TTC549 (cell line): ENCODE measurements around the gene MEAK7.

Source experiments
- FAIRE-seq: peaks from 2 replicates; lab custom pipeline; 2012; peaks lifted over from hg19 to GRCh38; lab: Jason Lieb, UNC

MEAK7 gene, protein sequence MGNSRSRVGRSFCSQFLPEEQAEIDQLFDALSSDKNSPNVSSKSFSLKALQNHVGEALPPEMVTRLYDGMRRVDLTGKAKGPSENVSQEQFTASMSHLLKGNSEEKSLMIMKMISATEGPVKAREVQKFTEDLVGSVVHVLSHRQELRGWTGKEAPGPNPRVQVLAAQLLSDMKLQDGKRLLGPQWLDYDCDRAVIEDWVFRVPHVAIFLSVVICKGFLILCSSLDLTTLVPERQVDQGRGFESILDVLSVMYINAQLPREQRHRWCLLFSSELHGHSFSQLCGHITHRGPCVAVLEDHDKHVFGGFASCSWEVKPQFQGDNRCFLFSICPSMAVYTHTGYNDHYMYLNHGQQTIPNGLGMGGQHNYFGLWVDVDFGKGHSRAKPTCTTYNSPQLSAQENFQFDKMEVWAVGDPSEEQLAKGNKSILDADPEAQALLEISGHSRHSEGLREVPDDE

DNA sequence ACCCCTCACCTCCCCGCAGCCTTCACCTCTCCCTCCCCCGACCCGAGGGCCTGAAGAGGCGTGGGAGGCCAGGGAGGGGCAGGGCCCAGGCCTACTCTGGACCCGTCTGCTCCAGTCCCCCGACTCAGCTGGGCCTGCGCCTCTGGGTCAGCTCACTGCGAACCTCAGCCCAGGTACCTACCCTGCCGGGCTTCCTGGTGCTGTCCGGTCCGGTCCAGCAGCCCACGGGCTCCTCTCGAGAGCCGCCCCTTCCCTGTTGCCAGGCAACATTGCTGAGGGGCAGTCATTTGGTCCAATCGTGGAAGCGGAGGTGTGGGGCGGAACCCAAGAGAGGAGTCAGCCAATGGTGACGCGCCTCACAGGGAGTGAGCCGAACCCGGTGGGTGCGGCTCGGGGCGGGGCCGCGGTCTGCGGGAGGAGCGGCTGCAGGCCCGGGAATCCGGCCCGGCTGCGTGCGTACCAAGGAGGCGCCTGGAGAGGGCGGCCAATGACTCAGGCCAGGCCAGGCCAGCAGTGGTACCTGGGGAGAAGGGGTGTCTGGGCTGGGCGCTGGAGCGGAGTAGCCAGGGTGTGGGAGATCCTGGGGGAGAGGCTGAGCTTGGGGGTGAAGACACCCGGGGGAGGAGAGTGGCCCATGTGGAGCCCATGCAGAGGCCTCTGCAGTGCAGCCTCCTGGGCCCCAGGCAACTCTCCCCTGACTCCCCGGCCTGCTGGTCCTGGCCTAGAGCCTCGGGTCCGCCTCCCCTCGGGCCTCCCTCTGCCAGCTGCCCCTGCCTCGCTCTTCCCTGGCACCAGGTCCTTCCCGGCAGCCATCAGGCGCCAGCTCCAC is at the start of gene MEAK7:
MEAK7 (minus strand) TSS at position 240 of the 829 bp plus-strand sequence. CDS start 6,573 bp downstream, outside the sequence.
- peak; percentile 68 for FAIRE-seq

DNA sequence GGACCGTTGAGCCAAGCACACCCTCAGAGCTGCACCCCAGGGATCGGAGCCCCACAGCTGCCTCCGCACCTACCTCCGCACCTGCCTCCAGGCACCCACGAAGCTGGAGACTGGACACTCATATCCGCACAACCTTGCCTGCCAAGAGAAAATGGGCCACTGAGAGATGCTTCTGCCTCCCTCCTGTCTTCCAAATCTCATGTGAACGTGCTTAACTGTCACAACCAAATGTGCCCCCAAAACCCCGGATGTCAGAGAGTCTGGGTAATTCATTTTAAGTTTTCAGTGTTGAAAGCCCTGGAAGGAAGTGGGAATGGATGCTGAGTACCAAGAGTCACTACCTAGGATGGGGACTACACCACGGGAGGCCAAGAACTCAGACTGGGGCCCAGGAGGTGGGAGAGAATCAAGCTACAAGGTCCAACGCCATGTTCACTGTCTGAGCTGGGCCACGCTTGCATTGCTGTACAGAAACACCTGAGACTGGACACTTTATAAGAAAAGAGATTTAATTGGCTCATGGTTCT is 49.5 kb upstream of the MEAK7 start:
- FAIRE-seq = no peak

DNA sequence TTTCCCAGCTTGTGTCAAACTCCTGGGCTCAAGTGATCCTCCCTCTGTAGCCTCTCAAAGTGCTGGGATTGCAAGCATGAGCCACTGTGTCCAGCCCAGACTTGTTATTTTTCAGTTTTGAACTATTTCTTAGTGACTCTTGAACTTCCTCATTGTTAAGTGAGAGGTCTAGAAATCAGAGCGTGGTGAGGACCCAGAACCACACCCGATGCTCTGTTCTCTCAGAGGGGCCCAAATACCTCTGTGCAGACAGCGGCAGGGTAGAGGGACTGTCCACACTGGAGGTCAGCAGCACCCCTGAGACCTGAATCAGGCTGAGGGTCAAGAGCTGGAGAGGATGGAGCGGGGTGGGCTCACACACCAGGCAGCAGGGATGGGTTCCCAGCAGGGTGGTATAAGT is 47.7 kb upstream of the MEAK7 start:
- no peak for FAIRE-seq

DNA sequence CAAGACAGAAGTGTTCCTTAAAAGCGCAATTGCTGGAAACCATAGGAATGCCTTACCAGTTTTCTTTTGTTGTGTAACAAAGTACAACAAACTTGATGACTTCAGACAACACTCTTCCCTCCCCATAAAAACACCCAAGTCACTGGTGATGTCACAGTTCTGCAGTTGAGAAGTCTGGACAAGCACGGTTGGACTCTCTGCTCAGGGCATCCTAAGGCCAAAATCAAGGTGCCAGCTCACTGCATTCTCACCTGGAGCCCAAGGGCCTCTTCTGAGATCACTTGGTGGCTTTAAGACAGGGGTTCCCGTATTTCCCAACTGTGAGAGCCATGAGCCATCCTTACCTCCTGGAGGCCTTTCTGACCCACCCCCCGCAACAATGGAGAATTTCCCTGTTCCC is 45.6 kb upstream of the MEAK7 start:
- no peak for FAIRE-seq

DNA sequence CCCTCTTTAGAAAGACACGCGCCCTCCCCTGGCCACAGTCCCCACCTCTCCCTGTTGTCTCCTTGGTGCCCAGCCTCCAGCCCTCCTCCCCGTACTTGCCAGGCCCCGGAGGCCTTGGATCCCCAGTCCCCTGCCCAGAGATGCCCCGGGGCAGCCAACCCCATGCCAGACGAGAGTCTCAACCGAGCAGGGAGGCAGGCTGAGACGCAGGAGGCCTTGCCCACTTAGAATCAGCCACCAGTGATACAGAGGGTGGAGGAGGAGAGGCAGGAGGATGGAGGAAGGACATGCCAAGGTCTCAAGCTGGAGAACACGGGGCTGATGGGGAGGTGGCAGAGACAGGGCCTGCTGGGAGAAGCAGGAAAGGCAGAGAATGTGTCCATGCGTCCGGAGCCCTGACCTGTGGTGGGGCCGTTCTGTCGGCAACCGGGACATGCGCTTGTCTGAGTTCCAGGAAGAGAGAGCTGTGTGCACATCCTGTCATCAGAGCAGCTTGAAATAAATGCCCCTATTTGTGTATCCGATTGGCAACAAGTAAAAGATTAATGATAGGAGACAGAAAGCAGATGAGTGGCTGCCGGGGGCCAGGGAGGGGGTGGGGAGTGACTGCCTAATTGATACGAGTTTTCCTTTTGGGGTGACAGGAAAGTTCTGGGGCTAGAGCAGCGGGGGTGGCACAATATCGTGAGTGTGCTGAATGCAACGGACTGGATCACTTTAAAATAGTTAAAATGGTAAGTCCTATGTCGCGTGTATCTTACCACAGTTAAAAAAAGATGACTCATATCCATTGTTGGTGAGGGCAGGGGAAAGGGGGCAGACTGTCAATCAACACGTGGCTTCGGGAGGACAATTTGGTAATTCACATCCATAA is 44.7 kb upstream of the MEAK7 start:
- no peak for FAIRE-seq

DNA sequence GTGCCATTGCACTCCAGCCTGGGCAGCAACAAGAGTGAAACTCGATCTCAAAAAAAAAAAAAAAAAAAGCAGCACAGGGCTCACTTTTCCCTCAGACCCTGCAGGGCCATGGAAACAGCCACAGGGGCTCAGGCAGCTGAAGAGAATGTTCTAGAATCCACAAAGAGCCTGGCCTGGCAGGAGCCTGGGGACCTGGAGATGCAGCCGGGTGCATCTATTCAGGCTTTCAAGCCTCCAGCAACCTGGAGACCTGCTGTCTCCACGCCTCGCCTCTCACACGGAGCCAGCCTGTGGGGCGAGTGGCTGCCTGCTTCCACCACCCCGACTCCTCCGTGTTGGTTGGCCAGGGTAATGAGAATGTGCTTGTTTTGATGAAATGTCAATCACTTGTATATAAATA is 44.0 kb upstream of the MEAK7 start:
- no peak for FAIRE-seq

DNA sequence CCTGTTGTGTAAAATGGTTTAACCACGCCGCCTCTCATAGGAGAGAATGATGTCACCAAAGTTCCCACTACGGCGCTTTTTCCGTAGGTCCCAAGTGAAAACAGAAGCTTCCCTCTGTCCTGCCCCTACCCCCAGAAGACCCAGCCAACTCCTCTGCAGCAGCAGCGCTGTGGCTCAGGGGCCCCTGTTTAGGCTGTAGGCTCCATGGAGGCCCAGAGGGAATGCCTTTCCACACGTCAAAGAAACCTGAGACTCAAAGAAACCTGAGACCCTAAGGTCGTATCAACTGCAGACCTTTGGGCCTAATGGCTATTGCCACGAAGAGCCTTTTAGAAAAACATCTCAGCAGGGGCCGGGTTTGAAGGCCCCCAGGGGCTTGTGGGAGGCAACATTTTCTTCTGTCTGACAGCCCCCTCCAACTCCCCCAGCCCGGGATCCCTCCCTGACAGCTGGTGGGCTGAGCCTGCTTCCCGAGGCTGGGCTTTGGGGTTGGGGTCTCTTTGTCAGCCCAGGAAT is 43.1 kb upstream of the MEAK7 start:
- FAIRE-seq = no peak

DNA sequence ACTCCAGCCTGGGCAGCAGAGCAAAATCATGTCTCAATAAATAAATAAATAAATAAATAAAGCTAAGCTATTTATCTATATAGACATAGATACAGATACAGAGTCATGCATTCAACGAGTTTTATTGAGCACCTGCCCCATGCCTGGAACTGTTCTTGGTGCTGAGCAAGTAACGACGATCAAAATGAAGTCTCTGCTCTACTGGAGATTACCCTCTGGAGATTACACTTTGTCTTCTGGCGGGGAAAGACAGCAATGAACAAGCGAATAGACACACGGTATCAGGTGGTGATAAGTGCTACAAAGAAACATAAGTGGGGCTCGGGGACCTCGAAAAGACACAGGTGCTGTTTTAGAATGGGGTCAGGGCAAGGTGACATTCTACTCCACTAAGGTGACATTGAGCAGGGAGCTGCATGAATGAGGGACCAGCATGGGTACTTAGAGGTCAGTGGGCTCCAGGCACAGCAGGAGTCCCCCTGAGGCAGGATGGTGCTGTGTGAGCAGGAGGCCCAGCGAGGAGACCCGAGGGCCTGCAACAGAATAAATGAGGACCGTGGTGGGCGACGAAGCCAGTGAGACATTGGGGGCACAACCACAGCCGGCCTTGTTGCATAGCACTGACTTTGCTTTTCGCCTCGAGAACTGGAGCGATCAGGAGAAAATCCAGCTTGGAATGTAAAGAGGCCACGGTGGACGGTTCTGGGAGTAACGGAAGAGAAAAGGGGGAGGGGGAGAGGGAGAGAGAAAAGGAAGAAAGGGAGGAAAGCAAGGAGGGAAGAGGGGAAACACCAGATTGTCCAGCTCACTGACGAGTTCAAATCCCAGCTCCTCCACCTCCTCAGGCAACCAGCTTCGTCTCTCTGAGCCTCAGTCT is 42.4 kb upstream of the MEAK7 start:
- no peak for FAIRE-seq

DNA sequence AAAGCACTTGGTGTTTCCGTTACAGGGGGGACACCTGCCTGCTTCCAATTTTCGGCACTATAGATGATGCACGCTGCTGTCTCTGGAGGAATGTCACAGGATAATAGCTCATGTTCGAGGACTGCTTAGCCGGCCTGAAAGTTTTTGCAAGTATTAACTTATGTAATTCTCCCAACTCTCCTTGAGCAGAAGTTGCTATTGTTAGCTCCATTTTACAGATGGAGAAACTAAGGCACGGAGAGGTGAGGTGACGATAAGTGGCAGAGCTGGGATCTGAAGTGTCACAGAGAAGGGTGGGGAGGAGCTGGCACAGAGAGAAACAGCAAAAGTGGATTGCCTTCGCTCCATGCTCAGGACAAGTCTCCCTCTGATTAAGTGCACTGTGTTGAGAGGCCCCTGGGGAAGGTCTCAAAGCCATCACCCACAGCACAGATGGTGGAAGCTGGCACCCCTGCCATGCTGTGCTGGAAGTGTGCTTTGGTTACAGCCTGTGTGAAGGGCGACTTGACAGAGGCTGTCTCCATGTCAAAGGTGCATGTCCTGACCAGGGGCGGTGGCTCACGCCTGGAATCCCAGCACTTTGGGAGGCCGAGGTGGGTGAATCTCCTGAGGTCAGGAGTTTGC is 40.8 kb upstream of the MEAK7 start:
- no peak for FAIRE-seq

DNA sequence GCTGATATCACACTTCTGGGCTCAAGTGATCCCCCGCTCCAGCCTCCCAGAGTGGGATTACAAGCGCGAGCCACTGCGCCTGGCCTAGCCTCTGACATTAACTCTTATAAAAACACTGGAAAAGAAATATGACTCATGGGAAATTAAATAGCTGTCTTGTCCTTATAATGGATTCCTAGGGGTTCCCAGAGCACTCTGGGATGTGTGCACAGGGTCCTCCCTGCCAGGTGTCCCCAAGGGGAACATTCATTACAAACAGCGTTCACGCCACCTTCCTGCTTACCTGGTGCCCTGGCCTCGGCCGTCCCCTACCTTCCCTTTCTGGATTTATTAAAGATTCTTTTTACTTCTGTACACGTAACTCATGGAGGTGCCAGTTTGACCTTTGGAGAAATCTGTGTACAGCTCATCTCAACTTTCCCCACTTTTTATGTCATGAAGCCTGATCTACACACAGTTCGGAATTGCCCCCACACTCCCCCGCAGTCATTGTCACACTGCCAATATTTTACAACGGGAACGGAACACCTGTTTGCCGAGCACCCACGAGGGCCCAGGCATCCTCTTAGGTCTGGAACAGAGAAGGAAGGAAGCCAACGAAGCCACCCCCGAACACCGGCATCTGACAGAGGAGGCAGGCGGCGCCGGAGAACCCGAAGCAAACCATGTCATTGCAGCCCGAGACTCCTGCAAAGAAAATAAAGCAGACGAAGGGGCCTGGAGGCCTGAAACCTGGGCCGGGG is 39.7 kb upstream of the MEAK7 start:
- FAIRE-seq = no peak

DNA sequence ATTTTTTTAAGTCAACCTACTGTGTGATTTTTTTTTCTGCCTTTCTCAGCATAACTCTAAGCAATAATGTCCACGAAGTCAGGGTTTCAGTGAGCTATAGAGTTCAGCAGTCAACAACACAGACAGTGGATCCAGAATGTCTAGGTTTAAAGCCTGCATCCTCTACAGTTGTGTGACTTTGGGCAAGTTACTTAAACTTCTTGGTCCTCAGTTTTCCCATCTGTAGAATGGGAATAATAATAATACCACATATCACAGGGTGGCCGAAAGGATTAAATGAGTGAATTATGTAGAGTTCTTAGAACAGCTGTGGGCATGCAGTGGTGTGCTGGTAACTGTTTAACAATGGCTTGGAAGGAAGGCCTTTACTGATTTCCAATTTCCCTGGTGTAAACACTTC is 38.8 kb upstream of the MEAK7 start:
- no peak for FAIRE-seq

DNA sequence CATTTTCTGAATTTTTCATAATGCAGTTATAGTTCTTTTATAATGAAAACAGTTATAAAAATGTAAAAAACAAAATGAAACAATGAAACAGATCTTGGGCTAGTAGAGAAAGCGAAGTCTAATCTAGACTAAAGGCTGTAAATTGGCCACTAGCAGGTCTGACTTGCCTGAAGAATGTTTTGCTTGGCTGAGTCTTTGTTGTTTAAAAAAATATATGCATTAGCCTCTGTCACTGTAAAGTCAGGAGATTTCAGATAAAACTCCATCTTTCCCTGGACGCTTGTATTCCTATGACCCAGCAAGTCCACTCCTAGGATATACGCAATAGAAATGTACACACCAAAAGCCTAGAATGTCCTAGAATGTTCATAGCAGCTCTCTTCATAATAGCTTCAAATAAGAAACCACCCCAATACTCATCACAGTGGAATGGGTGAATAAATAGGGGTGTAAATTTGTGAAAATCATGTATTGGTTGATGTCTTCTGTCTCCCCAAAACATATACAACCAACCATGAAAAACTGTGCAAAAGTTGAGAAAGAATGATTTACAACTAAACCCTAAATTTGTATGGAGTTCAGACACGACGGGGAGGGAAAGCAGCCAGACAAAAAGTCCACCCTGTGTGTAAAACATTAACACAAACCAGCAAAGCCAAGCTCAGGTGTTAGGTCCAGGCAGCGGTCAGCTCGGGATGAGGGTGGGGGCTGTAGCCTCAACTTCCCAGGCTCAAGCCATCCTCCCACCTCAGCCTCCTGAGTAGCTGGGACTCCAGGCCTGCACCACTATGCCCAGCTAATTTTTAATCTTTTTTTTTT is 37.7 kb upstream of the MEAK7 start:
- no peak for FAIRE-seq

DNA sequence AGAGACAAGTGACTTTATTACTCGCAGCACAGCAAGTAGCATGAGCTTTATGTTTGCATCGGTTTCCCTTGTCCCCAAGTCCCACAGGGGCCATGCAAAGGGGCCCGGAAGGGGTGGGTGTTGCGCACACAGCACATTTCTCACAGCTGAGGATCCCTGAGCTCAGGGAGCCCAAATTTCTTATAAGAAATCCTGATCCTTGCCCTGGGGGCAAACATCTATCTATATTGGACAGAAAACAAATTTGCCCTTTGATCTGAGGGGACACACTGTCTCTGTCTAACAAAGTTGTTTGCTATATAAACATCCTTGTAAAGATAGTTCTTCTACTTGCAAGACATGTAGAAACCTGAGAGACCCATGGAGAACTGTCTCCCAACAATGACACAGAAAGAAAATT is 35.7 kb upstream of the MEAK7 start:
- FAIRE-seq = no peak

DNA sequence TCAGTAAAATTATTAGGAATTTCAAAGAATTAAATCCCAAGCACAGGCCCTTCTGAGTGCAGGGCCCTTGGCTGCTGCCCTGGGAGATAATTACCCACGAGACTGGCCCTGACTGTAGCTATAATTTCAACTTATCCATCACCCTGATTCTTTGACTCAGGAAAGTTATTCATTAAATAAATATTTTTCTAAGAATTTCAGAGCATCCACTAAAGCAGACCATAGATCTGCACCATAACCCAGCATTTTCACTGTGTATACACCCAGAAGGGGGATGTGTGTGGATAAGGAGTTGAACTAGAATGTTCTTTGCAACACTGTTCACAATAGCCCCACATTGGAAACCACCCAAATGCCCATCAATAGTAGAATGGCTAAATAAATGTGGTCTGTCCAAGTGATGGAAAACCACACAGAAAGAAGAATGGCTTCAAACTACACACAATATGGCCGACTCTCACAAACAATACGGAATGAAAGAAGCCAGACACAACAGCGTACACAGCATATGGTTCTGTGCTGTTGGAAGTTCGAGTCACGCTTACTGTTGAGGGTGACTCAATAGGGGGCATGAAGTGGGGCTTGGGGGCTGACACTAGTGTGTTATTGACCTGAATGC is 33.9 kb upstream of the MEAK7 start:
- FAIRE-seq = no peak

DNA sequence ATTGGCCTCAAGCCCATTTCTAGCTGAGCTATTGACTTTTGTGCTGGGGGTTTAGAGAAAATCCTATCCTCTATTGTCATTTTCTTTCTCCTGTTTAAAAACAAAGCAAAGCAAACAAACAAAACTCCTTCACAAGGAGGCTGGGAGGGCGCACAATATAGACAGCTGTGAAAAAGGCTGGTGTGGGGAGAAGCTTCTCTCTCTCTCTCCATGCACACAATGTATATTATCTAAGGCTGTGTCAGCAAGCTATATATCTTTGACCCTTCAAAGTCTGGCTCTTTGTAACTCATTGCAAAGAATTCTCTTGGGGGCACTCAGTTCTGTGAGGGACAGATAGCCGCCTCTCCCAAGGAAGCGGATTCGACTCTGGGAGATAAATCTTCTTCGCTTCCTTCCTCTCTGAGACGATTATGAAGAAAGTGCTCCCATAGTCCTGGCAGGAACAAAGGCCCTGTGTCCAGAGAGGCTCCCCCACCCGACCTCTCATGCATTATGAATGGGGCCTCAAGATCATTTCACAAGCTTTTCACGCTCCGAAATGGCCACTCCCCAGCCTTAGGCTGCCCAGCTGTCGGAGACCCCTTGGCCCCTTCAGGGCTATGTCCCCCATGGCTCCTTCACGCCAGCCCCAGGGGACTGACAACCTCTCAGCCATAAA is 33.2 kb upstream of the MEAK7 start:
- FAIRE-seq = no peak

DNA sequence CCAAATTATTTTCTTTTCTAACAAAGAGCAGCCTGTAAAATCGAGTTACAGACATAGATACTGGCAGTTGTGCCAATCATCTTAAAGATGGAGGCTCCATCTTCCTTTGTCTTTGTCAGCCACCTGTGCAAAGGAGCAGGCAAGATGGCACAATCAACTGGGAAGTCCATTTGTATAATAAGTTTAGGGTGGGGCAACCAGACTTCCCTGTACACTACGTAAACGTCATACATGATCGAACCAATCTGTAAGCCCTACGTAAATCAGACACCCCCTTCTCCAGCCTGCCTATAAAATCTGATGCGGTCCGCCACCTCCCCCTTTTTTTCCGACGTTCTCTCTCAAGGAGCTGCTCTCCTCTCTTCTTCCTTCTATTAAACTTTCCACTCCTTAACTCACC is 31.4 kb upstream of the MEAK7 start:
- no peak for FAIRE-seq

DNA sequence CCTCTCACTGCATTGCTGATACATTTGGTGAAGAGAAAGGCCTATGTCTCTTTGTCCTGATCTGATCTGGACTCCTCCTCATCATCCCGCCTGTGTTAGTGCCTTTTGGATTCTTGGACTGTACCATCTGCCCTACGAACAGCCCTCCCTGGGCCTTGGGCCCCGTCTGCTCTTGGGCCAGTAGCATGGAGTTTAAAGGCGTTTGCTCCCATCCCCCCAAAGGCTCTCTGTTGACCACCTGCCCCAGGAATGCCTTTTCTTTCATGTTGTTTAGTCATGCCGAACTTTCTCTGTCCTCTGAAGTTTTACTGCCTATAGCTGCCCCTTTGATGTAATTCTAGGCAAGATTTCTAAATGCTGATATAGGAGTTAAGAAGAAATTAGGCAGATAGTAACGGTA is 30.9 kb upstream of the MEAK7 start:
- no peak for FAIRE-seq

DNA sequence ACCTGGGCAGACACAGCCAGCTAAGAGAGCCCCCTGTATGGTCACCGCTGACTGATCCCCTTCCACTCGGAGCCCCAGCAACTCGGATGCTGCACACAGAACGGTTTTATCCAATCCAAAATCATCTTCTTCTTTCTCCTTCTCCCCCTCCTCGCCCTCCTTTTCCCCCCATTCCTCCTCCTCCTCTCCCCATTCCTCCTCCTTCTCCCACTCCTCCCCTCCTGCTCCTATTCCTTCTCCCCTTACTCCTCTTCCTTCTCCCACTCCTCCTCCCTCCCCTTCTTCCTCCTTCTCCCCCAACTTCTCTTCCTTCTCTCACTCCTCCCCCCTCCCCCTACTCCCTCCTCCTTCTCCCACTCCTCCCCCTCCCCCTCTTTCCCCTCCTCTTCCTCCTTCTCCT is 30.4 kb upstream of the MEAK7 start:
- FAIRE-seq = no peak
